ENCODE data around the gene ACADL. TPM values are rescaled to one million over a fixed set of nuclear protein-coding genes. Genes with fewer than 3 reads are reported as not detected.

The ACADL gene
- total RNA-seq, 2 experiments from 2014 or later = not detected

GRCh38 chr2:210195101-210195852 lies 30.0 kb downstream of the ACADL start:
- no peak overlapping the region for H3K4me3 ChIP-seq (ENCODE audit: low read length)
- H3K9me3 ChIP-seq (ENCODE audit: control insufficient read depth in 1 of 2, insufficient read depth in 1 of 2, low read length in 2 of 2) = no peaks in the 10 kb centered on the region
- Mint-ChIP-seq H3K36me3 (ENCODE audit: low read depth) (no peaks in the 10 kb centered on the region), H3K4me1 (ENCODE audit: low read depth) (no peaks in the 10 kb centered on the region), H3K27me3 (no peaks in the 10 kb centered on the region), H3K9me3 (no peaks in the 10 kb centered on the region), H3K4me3 (peak overlapping the region; percentile 69), H3K27ac (no peak overlapping the region)
- DNase-seq (peak in 3 of 14 experiments; percentile 50 to 71 (median 71)), ATAC-seq (ENCODE audit: poor library complexity) (peak; percentile 43)
- TF ChIP-seq, protein P1, sequence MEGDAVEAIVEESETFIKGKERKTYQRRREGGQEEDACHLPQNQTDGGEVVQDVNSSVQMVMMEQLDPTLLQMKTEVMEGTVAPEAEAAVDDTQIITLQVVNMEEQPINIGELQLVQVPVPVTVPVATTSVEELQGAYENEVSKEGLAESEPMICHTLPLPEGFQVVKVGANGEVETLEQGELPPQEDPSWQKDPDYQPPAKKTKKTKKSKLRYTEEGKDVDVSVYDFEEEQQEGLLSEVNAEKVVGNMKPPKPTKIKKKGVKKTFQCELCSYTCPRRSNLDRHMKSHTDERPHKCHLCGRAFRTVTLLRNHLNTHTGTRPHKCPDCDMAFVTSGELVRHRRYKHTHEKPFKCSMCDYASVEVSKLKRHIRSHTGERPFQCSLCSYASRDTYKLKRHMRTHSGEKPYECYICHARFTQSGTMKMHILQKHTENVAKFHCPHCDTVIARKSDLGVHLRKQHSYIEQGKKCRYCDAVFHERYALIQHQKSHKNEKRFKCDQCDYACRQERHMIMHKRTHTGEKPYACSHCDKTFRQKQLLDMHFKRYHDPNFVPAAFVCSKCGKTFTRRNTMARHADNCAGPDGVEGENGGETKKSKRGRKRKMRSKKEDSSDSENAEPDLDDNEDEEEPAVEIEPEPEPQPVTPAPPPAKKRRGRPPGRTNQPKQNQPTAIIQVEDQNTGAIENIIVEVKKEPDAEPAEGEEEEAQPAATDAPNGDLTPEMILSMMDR (IDR thresholded peaks at IDR 0.05) = peak; percentile 81
- CTCF ChIA-PET = no interaction called here
- intact Hi-C loops (cut with DNase I, micrococcal nuclease) = loop anchor here (1.0 to 10.0 kb wide), 6 partner anchors 122 to 1823 kb away; no protein-coding TSS in a partner anchor
- no peaks in the 10 kb centered on the region for H3K36me3 ChIP-seq (ENCODE audit: insufficient read depth, low read length)
- POLR2A ChIA-PET = interaction anchor here (1.4 kb wide), 1 partner anchor 24 kb away, joined by 4 read pairs; the partner anchor contains the start of gene KANSL1L
- no peaks in the 10 kb centered on the region for H3K4me1 ChIP-seq (ENCODE audit: insufficient read depth, low read length)
- H3K27me3 ChIP-seq (ENCODE audit: control insufficient read depth in 1 of 2, insufficient read depth in 2 of 2, low read length in 2 of 2) = no peaks in the 10 kb centered on the region
- no peak overlapping the region for H3K27ac ChIP-seq (ENCODE audit: low read depth in 1 of 2, low read length in 2 of 2)

DNA sequence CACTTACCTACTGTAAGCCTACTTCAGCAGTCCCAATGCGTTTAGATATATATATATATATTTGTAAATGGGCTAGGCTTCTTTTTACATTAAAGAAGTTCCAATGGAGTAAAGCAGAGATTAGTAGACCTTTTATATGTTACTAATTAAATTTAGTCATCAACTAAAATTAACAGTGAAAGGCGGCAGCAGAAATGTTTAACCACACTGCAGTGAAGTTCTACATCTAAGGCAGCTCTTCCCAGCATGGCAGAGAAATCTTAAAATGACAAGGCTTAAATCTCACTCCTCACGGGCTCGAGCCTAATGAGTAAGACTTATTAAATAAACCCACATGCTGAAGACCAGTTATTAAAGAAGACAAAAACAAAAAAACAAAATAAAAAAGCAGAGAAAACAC lies 34.9 kb downstream of the ACADL start:
- Mint-ChIP-seq H3K4me3 (no peak overlapping the region), H3K4me1 (ENCODE audit: low read depth) (no peaks in the 10 kb centered on the region), H3K27me3 (no peaks in the 10 kb centered on the region), H3K36me3 (ENCODE audit: low read depth) (peaks cover 5% of the 10 kb centered on the region), H3K27ac (no peak overlapping the region), H3K9me3 (peaks cover 8% of the 10 kb centered on the region)
- intact Hi-C loops (cut with DNase I, micrococcal nuclease) = loop anchor here in 1 of 2 experiments (10.0 kb wide), 2 partner anchors 856 to 1816 kb away; no protein-coding TSS in a partner anchor
- POLR2A ChIA-PET = no interaction called here
- DNase-seq (no peak), ATAC-seq (ENCODE audit: poor library complexity) (no peak)
- H3K4me3 ChIP-seq (ENCODE audit: low read length) = no peak overlapping the region
- H3K27me3 ChIP-seq (ENCODE audit: control insufficient read depth in 1 of 2, insufficient read depth in 2 of 2, low read length in 2 of 2) = no peaks in the 10 kb centered on the region
- H3K36me3 ChIP-seq (ENCODE audit: insufficient read depth, low read length) = no peaks in the 10 kb centered on the region
- peaks cover 0 to 4% of the 10 kb centered on the region in 2 experiments for H3K9me3 ChIP-seq (ENCODE audit: control insufficient read depth in 1 of 2, insufficient read depth in 1 of 2, low read length in 2 of 2)
- H3K4me1 ChIP-seq (ENCODE audit: insufficient read depth, low read length) = no peaks in the 10 kb centered on the region
- TF ChIP-seq, protein P1 (IDR thresholded peaks at IDR 0.05) = no peak
- H3K27ac ChIP-seq (ENCODE audit: low read depth in 1 of 2, low read length in 2 of 2) = no peak overlapping the region
- CTCF ChIA-PET = no interaction called here

GRCh38 chr2:210189452-210190138 lies 35.7 kb downstream of the ACADL start:
- Histone ChIP-seq H3K36me3 (ENCODE audit: insufficient read depth, low read length) (no peaks in the 10 kb centered on the region), H3K4me3 (ENCODE audit: low read length) (no peak overlapping the region), H3K4me1 (ENCODE audit: insufficient read depth, low read length) (no peaks in the 10 kb centered on the region), H3K27me3 (ENCODE audit: control insufficient read depth in 1 of 2, insufficient read depth in 2 of 2, low read length in 2 of 2) (no peaks in the 10 kb centered on the region), H3K27ac (ENCODE audit: low read depth in 1 of 2, low read length in 2 of 2) (no peak overlapping the region), H3K9me3 (ENCODE audit: control insufficient read depth in 1 of 2, insufficient read depth in 1 of 2, low read length in 2 of 2) (peaks cover 0 to 11% of the 10 kb centered on the region in 2 experiments)
- H3K4me3 Mint-ChIP-seq = no peak overlapping the region
- POLR2A ChIA-PET = interaction anchor here (1.1 kb wide), 1 partner anchor 17 kb away, joined by 3 read pairs; no protein-coding TSS in a partner anchor
- CTCF ChIA-PET = no interaction called here
- ATAC-seq (ENCODE audit: poor library complexity) = no peak
- H3K36me3 Mint-ChIP-seq (ENCODE audit: low read depth) = peaks cover 9% of the 10 kb centered on the region
- peaks cover 10% of the 10 kb centered on the region for H3K9me3 Mint-ChIP-seq
- no peaks in the 10 kb centered on the region for H3K4me1 Mint-ChIP-seq (ENCODE audit: low read depth)
- intact Hi-C loops (cut with DNase I, micrococcal nuclease) = loop anchor here in 1 of 2 experiments (10.0 kb wide), 2 partner anchors 855 to 1815 kb away; no protein-coding TSS in a partner anchor
- no peak overlapping the region for H3K27ac Mint-ChIP-seq
- TF ChIP-seq, protein P1 (IDR thresholded peaks at IDR 0.05) = no peak
- DNase-seq = no peak
- H3K27me3 Mint-ChIP-seq = no peaks in the 10 kb centered on the region

Measured in CD4-positive, alpha-beta T cell (primary cell).